HEK293 (cell line): Measurements from ENCODE around the gene IL25.

Experiments used
- CTCF ChIA-PET: fragments of 350-600 bp; formaldehyde crosslinking; extraction: SDS; loops from one replicate; lab custom pipeline; 2021; ENCODE audit warnings: antibody characterized with exemption; lab: Yijun Ruan, JAX
- POLR2A ChIA-PET: fragments of 300-600 bp; formaldehyde crosslinking; extraction: SDS; loops from one replicate; lab custom pipeline; 2020; ENCODE audit warnings: antibody characterized with exemption, inconsistent platforms; lab: Yijun Ruan, JAX
- H3K27ac ChIP-seq: fragments of 200-500 bp; sonication (Bioruptor generic); 2 replicates; pipeline ENCODE4 v1.5.1; 2014; ENCODE audit warnings: low read depth, low read length, control low read depth, inconsistent platforms; ENCODE audit errors: extremely low read depth
- H3K36me3 ChIP-seq, 2 experiments: fragments of 200-500 bp in 1 of 2; sonication (Bioruptor generic) in 1 of 2; 1 replicate in 1 of 2; 2 replicates in 1 of 2; pipeline ENCODE4 v1.5.1; 2014 to 2017; ENCODE audit warnings: inconsistent platforms in 2 of 2, low read length in 2 of 2; ENCODE audit not compliant: control insufficient read depth in 2 of 2, insufficient read depth in 1 of 2
- H3K4me1 ChIP-seq: fragments of 200-500 bp; sonication (Bioruptor generic); 2 replicates; pipeline ENCODE4 v1.5.1; 2014; ENCODE audit warnings: mild to moderate bottlenecking, low read length, inconsistent platforms; ENCODE audit not compliant: control insufficient read depth, insufficient read depth
- H3K4me3 ChIP-seq: 2 replicates; pipeline ENCODE4 v1.5.1; 2011; ENCODE audit warnings: low read depth, mild to moderate bottlenecking, control low read depth, low read length, moderate library complexity
- H3K9me3 ChIP-seq: fragments of 200-500 bp; sonication (Bioruptor generic); 2 replicates; pipeline ENCODE4 v1.5.1; 2014; ENCODE audit warnings: low read depth, low read length, inconsistent platforms; ENCODE audit not compliant: control insufficient read depth, insufficient read depth
- EGR2 ChIP-seq: fragments of 450-650 bp; formaldehyde crosslinking; IDR thresholded peaks from 2 replicates; pipeline ENCODE4 v1.5.1; 2016; ENCODE audit warnings: low read depth, missing biosample characterization, missing genetic modification characterization
- PRDM4 ChIP-seq: fragments of 450-650 bp; formaldehyde crosslinking; IDR thresholded peaks from 2 replicates; pipeline ENCODE4 v1.5.1; 2017; ENCODE audit warnings: missing biosample characterization, missing genetic modification characterization
- REPIN1 ChIP-seq: fragments of 450-650 bp; formaldehyde crosslinking; IDR thresholded peaks from 2 replicates; pipeline ENCODE4 v1.5.1; 2017; ENCODE audit warnings: missing biosample characterization, missing genetic modification characterization, low read depth
- SALL2 ChIP-seq: fragments of 450-650 bp; formaldehyde crosslinking; IDR thresholded peaks from 2 replicates; pipeline ENCODE4 v1.5.0; 2017; ENCODE audit warnings: missing biosample characterization, mild to moderate bottlenecking, missing genetic modification characterization, borderline replicate concordance
- ZBTB21 ChIP-seq: fragments of 450-650 bp; formaldehyde crosslinking; IDR thresholded peaks from 2 replicates; pipeline ENCODE4 v1.5.1; 2017; ENCODE audit warnings: missing biosample characterization, missing genetic modification characterization
- ZBTB49 ChIP-seq: fragments of 450-650 bp; formaldehyde crosslinking; IDR thresholded peaks from 2 replicates; pipeline ENCODE4 v1.5.1; 2016; ENCODE audit warnings: missing biosample characterization, missing genetic modification characterization, low read depth
- ZNF132 ChIP-seq: fragments of 450-650 bp; formaldehyde crosslinking; IDR thresholded peaks from 2 replicates; pipeline ENCODE4 v1.5.1; 2017; ENCODE audit warnings: missing biosample characterization, missing genetic modification characterization, borderline replicate concordance
- ZNF18 ChIP-seq: fragments of 450-650 bp; formaldehyde crosslinking; IDR thresholded peaks from 2 replicates; pipeline ENCODE4 v1.5.1; 2016; ENCODE audit warnings: missing biosample characterization, missing genetic modification characterization
- ZNF23 ChIP-seq: fragments of 450-650 bp; formaldehyde crosslinking; IDR thresholded peaks from 2 replicates; pipeline ENCODE4 v1.5.1; 2016; ENCODE audit warnings: missing biosample characterization, missing genetic modification characterization, borderline replicate concordance
- ZNF266 ChIP-seq: fragments of 450-650 bp; formaldehyde crosslinking; IDR thresholded peaks from 2 replicates; pipeline ENCODE4 v1.5.1; 2016; ENCODE audit warnings: missing biosample characterization, missing genetic modification characterization, low read depth
- ZNF274 ChIP-seq, 2 experiments: fragments of 200-500 bp in 1 of 2; fragments of 450-650 bp in 1 of 2; sonication (Bioruptor generic) in 1 of 2; formaldehyde crosslinking in 1 of 2; IDR thresholded peaks; 2 replicates each; pipeline versions ENCODE4 v1.5.1 to v1.6.1; 2014 to 2016; ENCODE audit warnings: borderline replicate concordance in 1 of 2, inconsistent platforms in 1 of 2, low read length in 1 of 2, missing biosample characterization in 1 of 2, missing genetic modification characterization in 1 of 2
- ZNF324 ChIP-seq: fragments of 450-650 bp; formaldehyde crosslinking; IDR thresholded peaks from 2 replicates; pipeline ENCODE4 v1.5.1; 2016; ENCODE audit warnings: missing biosample characterization, missing genetic modification characterization
- ZNF394 ChIP-seq: fragments of 450-650 bp; formaldehyde crosslinking; IDR thresholded peaks from 2 replicates; pipeline ENCODE4 v1.5.1; 2016; ENCODE audit warnings: missing biosample characterization, missing genetic modification characterization, mild to moderate bottlenecking, moderate library complexity, borderline replicate concordance
- ZNF571 ChIP-seq: fragments of 450-650 bp; formaldehyde crosslinking; IDR thresholded peaks from 2 replicates; pipeline ENCODE4 v1.5.0; 2017; ENCODE audit warnings: missing biosample characterization, missing genetic modification characterization
- ZNF623 ChIP-seq: fragments of 450-650 bp; formaldehyde crosslinking; IDR thresholded peaks from 2 replicates; pipeline ENCODE4 v1.5.1; 2016; ENCODE audit warnings: missing biosample characterization, missing genetic modification characterization
- ZNF626 ChIP-seq: fragments of 450-650 bp; sonication (Bioruptor Pico); formaldehyde crosslinking; IDR thresholded peaks from 2 replicates; pipeline ENCODE4 v1.5.1; 2018; ENCODE audit warnings: missing biosample characterization, missing genetic modification characterization, inconsistent platforms
- ZNF654 ChIP-seq: fragments of 450-650 bp; formaldehyde crosslinking; IDR thresholded peaks from 2 replicates; pipeline ENCODE4 v1.5.1; 2016; ENCODE audit warnings: low read depth, missing biosample characterization, missing genetic modification characterization
- ZNF76 ChIP-seq: fragments of 450-650 bp; formaldehyde crosslinking; IDR thresholded peaks from 2 replicates; pipeline ENCODE4; 2016; ENCODE audit warnings: low read depth, missing biosample characterization, missing genetic modification characterization, borderline replicate concordance
- TF ChIP-seq, protein P1 (sequence below): sonication (generic); formaldehyde crosslinking; IDR thresholded peaks from 2 replicates; pipeline ENCODE4 v1.8.1; 2022; ENCODE audit warnings: mild to moderate bottlenecking, moderate library complexity, missing genetic modification reagents
- TF ChIP-seq, protein P2 (sequence below): fragments of 450-650 bp; formaldehyde crosslinking; IDR thresholded peaks from 2 replicates; pipeline ENCODE4 v1.5.1; 2016; ENCODE audit warnings: missing biosample characterization, missing genetic modification characterization
- TF ChIP-seq, protein P3 (sequence below): fragments of 450-650 bp; formaldehyde crosslinking; IDR thresholded peaks from 2 replicates; pipeline ENCODE4; 2016; ENCODE audit warnings: missing biosample characterization, missing genetic modification characterization

Gene IL25

DNA sequence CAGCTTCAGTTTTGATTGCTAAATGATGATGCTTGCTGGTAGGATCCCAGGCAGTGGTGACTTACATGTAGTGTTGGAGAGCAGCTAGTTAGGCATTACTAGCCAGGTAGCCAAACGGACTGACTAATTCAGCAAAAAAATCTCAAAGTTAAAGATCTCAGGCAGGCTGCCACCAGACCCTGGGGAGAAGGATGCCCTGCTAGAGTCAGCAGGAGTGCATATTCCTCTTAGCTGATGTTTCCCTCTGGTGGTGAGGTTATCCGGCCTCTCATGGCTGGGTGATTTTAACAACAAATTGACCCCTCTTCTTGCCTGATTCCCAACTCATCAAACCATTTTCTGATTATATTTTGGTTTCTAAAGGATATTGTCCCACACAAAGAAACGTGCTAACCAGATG lies 10.4 kb upstream of the IL25 start:
- Histone ChIP-seq H3K36me3 (no peaks in the 10 kb centered on the region), H3K9me3 (no peaks in the 10 kb centered on the region), H3K27ac (no peak overlapping the region), H3K4me3 (no peak overlapping the region), H3K4me1 (no peaks in the 10 kb centered on the region)
- POLR2A ChIA-PET, result no interaction called here
- CTCF ChIA-PET, result interaction anchor here (0.6 to 2.2 kb wide), 6 partner anchors 9 to 225 kb away, joined by 3 to 10 read pairs (median 4); partner anchors contain the start of gene SLC22A17
- TF ChIP-seq ZNF654 (tag by site-specific recombination) (peak; percentile 8; the same call in 1 of the 2 replicates), ZNF132 (tag by site-specific recombination) (no peak)

- Histone ChIP-seq H3K36me3 (no peaks in the 10 kb centered on the region), H3K4me1 (no peaks in the 10 kb centered on the region), H3K9me3 (no peaks in the 10 kb centered on the region), H3K27ac (no peak overlapping the region), H3K4me3 (no peak overlapping the region)
- TF ChIP-seq ZBTB21 (tag by site-specific recombination), result no peak
- no peak for TF ChIP-seq PRDM4 (tag by site-specific recombination)
- TF ChIP-seq EGR2 (tag by site-specific recombination), result no peak
- TF ChIP-seq ZNF274 (IDR thresholded peaks at IDR 0.05; ENCODE audit: low read length), result no peak
- no peak for TF ChIP-seq ZNF274 (tag by site-specific recombination; IDR thresholded peaks at IDR 0.05; ENCODE audit: borderline replicate concordance)
- no peak for TF ChIP-seq ZNF394 (tag by site-specific recombination)
- no peak for TF ChIP-seq ZNF76 (tag by site-specific recombination)
- no peak for TF ChIP-seq ZNF626 (tag by site-specific recombination)
- TF ChIP-seq, protein P1, sequence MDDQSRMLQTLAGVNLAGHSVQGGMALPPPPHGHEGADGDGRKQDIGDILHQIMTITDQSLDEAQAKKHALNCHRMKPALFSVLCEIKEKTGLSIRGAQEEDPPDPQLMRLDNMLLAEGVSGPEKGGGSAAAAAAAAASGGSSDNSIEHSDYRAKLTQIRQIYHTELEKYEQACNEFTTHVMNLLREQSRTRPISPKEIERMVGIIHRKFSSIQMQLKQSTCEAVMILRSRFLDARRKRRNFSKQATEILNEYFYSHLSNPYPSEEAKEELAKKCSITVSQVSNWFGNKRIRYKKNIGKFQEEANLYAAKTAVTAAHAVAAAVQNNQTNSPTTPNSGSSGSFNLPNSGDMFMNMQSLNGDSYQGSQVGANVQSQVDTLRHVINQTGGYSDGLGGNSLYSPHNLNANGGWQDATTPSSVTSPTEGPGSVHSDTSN (CRISPR knock-in tag), result no peak
- TF ChIP-seq, protein P2, sequence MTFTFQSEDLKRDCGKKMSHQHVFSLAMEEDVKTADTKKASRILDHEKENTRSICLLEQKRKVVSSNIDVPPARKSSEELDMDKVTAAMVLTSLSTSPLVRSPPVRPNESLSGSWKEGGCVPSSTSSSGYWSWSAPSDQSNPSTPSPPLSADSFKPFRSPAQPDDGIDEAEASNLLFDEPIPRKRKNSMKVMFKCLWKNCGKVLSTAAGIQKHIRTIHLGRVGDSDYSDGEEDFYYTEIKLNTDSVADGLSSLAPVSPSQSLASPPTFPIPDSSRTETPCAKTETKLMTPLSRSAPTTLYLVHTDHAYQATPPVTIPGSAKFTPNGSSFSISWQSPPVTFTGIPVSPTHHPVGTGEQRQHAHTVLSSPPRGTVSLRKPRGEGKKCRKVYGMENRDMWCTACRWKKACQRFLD (tag by site-specific recombination), result no peak
- TF ChIP-seq, protein P3, sequence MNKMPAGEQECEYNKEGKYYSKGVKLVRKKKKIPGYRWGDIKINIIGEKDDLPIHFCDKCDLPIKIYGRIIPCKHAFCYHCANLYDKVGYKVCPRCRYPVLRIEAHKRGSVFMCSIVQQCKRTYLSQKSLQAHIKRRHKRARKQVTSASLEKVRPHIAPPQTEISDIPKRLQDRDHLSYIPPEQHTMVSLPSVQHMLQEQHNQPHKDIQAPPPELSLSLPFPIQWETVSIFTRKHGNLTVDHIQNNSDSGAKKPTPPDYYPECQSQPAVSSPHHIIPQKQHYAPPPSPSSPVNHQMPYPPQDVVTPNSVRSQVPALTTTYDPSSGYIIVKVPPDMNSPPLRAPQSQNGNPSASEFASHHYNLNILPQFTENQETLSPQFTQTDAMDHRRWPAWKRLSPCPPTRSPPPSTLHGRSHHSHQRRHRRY (tag by site-specific recombination), result no peak
- no peak for TF ChIP-seq SALL2 (tag by site-specific recombination)
- TF ChIP-seq REPIN1, result no peak
- no peak for TF ChIP-seq ZNF324 (tag by site-specific recombination)
- TF ChIP-seq ZBTB49 (tag by site-specific recombination), result no peak
- TF ChIP-seq ZNF266 (tag by site-specific recombination), result no peak
- no peak for TF ChIP-seq ZNF623 (tag by site-specific recombination)
- no peak for TF ChIP-seq ZNF23 (tag by site-specific recombination)
- no peak for TF ChIP-seq ZNF18 (tag by site-specific recombination)
- no peak for TF ChIP-seq ZNF571 (tag by site-specific recombination)
- POLR2A ChIA-PET, result no interaction called here
- CTCF ChIA-PET, result interaction anchor here (0.7 to 2.2 kb wide), 2 partner anchors 16 to 72 kb away, joined by 3 to 10 read pairs; no protein-coding TSS in a partner anchor
Observed at GRCh38 chr14:23364164-23365035, 8.2 kb upstream of the IL25 start.
